B cell (primary cell): Measurements from ENCODE around the gene DIRAS3. TPM values are rescaled to one million over a fixed set of nuclear protein-coding genes. Genes with fewer than 3 reads are reported as not detected.

Experiments used
- ATAC-seq: fragments of 200-7000 bp; cut with Tn5 transposase; one replicate; pipeline ENCODE4 v1.10.0; 2021; ENCODE audit warnings: low read depth, mild to moderate bottlenecking, moderate number of reproducible peaks, moderate library complexity
- CTCF ChIA-PET: fragments of 350-600 bp; sonication (Branson Sonifier 250); formaldehyde crosslinking; loops from one replicate; lab custom pipeline; 2021; ENCODE audit warnings: antibody characterized with exemption, inconsistent platforms; lab: Charles Lee
- POLR2A ChIA-PET: fragments of 350-600 bp; sonication (Branson Sonifier 250); formaldehyde crosslinking; loops from one replicate; lab custom pipeline; 2021; ENCODE audit warnings: antibody characterized with exemption; lab: Charles Lee
- DNase-seq: peaks from one replicate; pipeline ENCODE4 v3.0.0; 2013
- H2AFZ ChIP-seq: 2 replicates; pipeline ENCODE4 v1.6.1; 2012; ENCODE audit warnings: mild to moderate bottlenecking, low read depth, low read length; ENCODE audit not compliant: insufficient read depth, poor library complexity, severe bottlenecking
- H3K27ac ChIP-seq, 2 donors: 1 replicate in 1 of 2; 2 replicates in 1 of 2; pipeline ENCODE4 v1.5.1; 2012 to 2013; ENCODE audit warnings: low read length in 2 of 2, mild to moderate bottlenecking in 2 of 2, moderate library complexity in 1 of 2
- H3K27me3 ChIP-seq, 4 experiments: fragments of 200-600 bp in 1 of 4; sonication (generic) in 1 of 4; replicated peaks in 1 of 4; 1 replicate in 2 of 4; 2 replicates in 2 of 4; pipeline versions ENCODE4 v1.6.1 to v1.7.0; 2013 to 2016; ENCODE audit warnings: low read length in 3 of 4, mild to moderate bottlenecking in 2 of 4, mixed read lengths in 1 of 4, moderate library complexity in 1 of 4; ENCODE audit not compliant: insufficient read depth in 4 of 4, control insufficient read depth in 3 of 4; ENCODE audit errors: control extremely low read depth in 1 of 4
- H3K36me3 ChIP-seq, 2 experiments: replicated peaks in 1 of 2; 1 replicate in 1 of 2; 2 replicates in 1 of 2; pipeline versions ENCODE4 v1.6.1 to v1.7.1; 2013; ENCODE audit warnings: low read length in 1 of 2; ENCODE audit not compliant: insufficient read depth in 2 of 2, control insufficient read depth in 1 of 2; ENCODE audit errors: control extremely low read depth in 1 of 2, extremely low read depth in 1 of 2
- H3K4me1 ChIP-seq, 2 donors: fragments of 200-600 bp in 1 of 2; sonication (generic) in 1 of 2; 1 replicate in 1 of 2; 2 replicates in 1 of 2; pipeline versions ENCODE4 v1.5.1 to v1.6.1; 2013 to 2017; ENCODE audit warnings: low read length in 2 of 2; ENCODE audit not compliant: control insufficient read depth in 2 of 2, insufficient read depth in 2 of 2
- H3K4me2 ChIP-seq: replicated peaks from 2 replicates; pipeline ENCODE3; 2012; ENCODE audit warnings: mild to moderate bottlenecking, low read depth, low read length; ENCODE audit not compliant: poor library complexity, severe bottlenecking
- H3K4me3 ChIP-seq, 5 experiments: fragments of 200-600 bp in 1 of 5; sonication (generic) in 1 of 5; 1 replicate in 3 of 5; 2 replicates in 2 of 5; pipeline versions ENCODE4 v1.5.1 to v1.7.0; 2011 to 2016; ENCODE audit warnings: low read length in 4 of 5, mild to moderate bottlenecking in 4 of 5, low read depth in 2 of 5, control low read depth in 1 of 5, moderate library complexity in 1 of 5; ENCODE audit not compliant: insufficient read depth in 1 of 5; ENCODE audit errors: control extremely low read depth in 1 of 5, extremely low read depth in 1 of 5
- H3K79me2 ChIP-seq: fragments of 200-600 bp; sonication (generic); one replicate; pipeline ENCODE4 v1.6.0; 2016; ENCODE audit warnings: low read length; ENCODE audit not compliant: control insufficient read depth, insufficient read depth
- H3K9ac ChIP-seq: fragments of 200-600 bp; sonication (generic); 2 replicates; pipeline ENCODE4 v1.6.1; 2017; ENCODE audit warnings: mild to moderate bottlenecking, low read length, moderate library complexity
- H3K9me3 ChIP-seq, 3 donors: one replicate each; pipeline versions ENCODE4 v1.6.1 to v1.7.1; 2013; ENCODE audit warnings: low read length in 2 of 3; ENCODE audit not compliant: control insufficient read depth in 2 of 3, insufficient read depth in 1 of 3; ENCODE audit errors: control extremely low read depth in 1 of 3
- H4K20me1 ChIP-seq: 2 replicates; pipeline ENCODE4 v1.6.0; 2012; ENCODE audit warnings: mild to moderate bottlenecking, low read length; ENCODE audit not compliant: insufficient read depth, control insufficient read depth, poor library complexity, severe bottlenecking
- H3K27ac Mint-ChIP-seq: one replicate; pipeline ENCODE4 v1.8.0; 2021; ENCODE audit warnings: mixed read lengths
- H3K27me3 Mint-ChIP-seq: one replicate; pipeline ENCODE4 v1.8.0; 2021; ENCODE audit warnings: mixed read lengths
- H3K4me1 Mint-ChIP-seq: one replicate; pipeline ENCODE4 v1.8.0; 2021; ENCODE audit warnings: mixed read lengths
- H3K4me3 Mint-ChIP-seq: one replicate; pipeline ENCODE4 v1.8.0; 2021; ENCODE audit warnings: mixed read lengths
- H3K9me3 Mint-ChIP-seq: one replicate; pipeline ENCODE4 v1.8.0; 2022; ENCODE audit warnings: mixed read lengths; ENCODE audit not compliant: insufficient read depth
- EZH2 ChIP-seq: IDR thresholded peaks from 2 replicates; pipeline ENCODE4 v1.6.1; 2012; ENCODE audit warnings: borderline replicate concordance, low read depth, mild to moderate bottlenecking, moderate library complexity, low read length; ENCODE audit not compliant: insufficient read depth, poor library complexity, severe bottlenecking
- WGBS: methylation state at CpG from one replicate; pipeline ENCODE4 v1.1.5; 2013; ENCODE audit warnings: missing lambda C conversion rate; ENCODE audit not compliant: insufficient coverage; 5-methylcytosine and 5-hydroxymethylcytosine counted together
- intact Hi-C: fragments of 100-400 bp; cut with micrococcal nuclease; formaldehyde crosslinking; loops from one replicate; pipeline ENCODE4 v1.10.0; 2022
- polyA plus RNA-seq: library from polyadenylated mRNA; depleted of rRNA; stranded (reverse); fragments of >200 nt; gene quantifications from 2 replicates; pipeline ENCODE4 v1.2.3, GENCODE V29; 2012
- total RNA-seq, 2 donors: library from RNA; stranded (reverse); fragments of 120-200 nt in 1 of 2; gene quantifications; 1 replicate in 1 of 2; 2 replicates in 1 of 2; pipeline versions ENCODE4 v1.2.3 to v1.2.4, GENCODE V29; 2013 to 2022
- TF ChIP-seq, protein P1 (sequence below): fragments of 200-600 bp; IDR thresholded peaks from one replicate; pipeline ENCODE4 v1.8.0; 2022; ENCODE audit warnings: antibody characterized with exemption, mild to moderate bottlenecking

Gene DIRAS3
- total and polyA plus RNA-seq, 2 donors (not counting 1 experiment from before 2014, with no cell fraction given) = not detected

GRCh38 chr1:68081775-68082283 lies 31.4 kb upstream of the DIRAS3 start:
- Histone ChIP-seq H3K9ac (no peak overlapping the region), H3K4me1 (no peaks in the 10 kb centered on the region), H3K4me2 (no peak overlapping the region), H3K9me3 (peaks cover 0 to 5% (median 0%) of the 10 kb centered on the region in 3 donors), H3K4me3 (no peak overlapping the region), H3K27ac (no peak overlapping the region), H3K36me3 (no peaks in the 10 kb centered on the region), H2AFZ (no peak overlapping the region), H4K20me1 (no peaks in the 10 kb centered on the region), H3K79me2 (no peaks in the 10 kb centered on the region), H3K27me3 (peaks cover 0 to 6% (median 1%) of the 10 kb centered on the region in 4 experiments)
- Mint-ChIP-seq H3K4me1 (no peaks in the 10 kb centered on the region), H3K9me3 (no peaks in the 10 kb centered on the region), H3K4me3 (no peak overlapping the region), H3K27ac (no peak overlapping the region), H3K27me3 (peaks cover 8% of the 10 kb centered on the region)
- TF ChIP-seq, protein P1, sequence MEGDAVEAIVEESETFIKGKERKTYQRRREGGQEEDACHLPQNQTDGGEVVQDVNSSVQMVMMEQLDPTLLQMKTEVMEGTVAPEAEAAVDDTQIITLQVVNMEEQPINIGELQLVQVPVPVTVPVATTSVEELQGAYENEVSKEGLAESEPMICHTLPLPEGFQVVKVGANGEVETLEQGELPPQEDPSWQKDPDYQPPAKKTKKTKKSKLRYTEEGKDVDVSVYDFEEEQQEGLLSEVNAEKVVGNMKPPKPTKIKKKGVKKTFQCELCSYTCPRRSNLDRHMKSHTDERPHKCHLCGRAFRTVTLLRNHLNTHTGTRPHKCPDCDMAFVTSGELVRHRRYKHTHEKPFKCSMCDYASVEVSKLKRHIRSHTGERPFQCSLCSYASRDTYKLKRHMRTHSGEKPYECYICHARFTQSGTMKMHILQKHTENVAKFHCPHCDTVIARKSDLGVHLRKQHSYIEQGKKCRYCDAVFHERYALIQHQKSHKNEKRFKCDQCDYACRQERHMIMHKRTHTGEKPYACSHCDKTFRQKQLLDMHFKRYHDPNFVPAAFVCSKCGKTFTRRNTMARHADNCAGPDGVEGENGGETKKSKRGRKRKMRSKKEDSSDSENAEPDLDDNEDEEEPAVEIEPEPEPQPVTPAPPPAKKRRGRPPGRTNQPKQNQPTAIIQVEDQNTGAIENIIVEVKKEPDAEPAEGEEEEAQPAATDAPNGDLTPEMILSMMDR = no peak
- TF ChIP-seq EZH2 = no peak
- ATAC-seq (no peak), DNase-seq (no peak)
- intact Hi-C loops = no loop called here
- CTCF ChIA-PET = no interaction called here
- POLR2A ChIA-PET = no interaction called here

GRCh38 chr1:68078647-68079046 lies 28.2 kb upstream of the DIRAS3 start:
- Histone ChIP-seq H3K9ac (no peak overlapping the region), H2AFZ (no peak overlapping the region), H3K27ac (no peak overlapping the region), H3K79me2 (no peaks in the 10 kb centered on the region), H3K27me3 (peaks cover 0 to 6% (median 0%) of the 10 kb centered on the region in 4 experiments), H4K20me1 (no peaks in the 10 kb centered on the region), H3K36me3 (no peaks in the 10 kb centered on the region), H3K4me1 (no peaks in the 10 kb centered on the region), H3K9me3 (peaks cover 0 to 5% (median 0%) of the 10 kb centered on the region in 3 donors), H3K4me2 (no peak overlapping the region), H3K4me3 (no peak overlapping the region)
- Mint-ChIP-seq H3K9me3 (peaks cover 7% of the 10 kb centered on the region), H3K27me3 (peaks cover 8% of the 10 kb centered on the region), H3K27ac (no peak overlapping the region), H3K4me3 (no peak overlapping the region), H3K4me1 (no peaks in the 10 kb centered on the region)
- no peak for DNase-seq
- CTCF ChIA-PET = no interaction called here
- TF ChIP-seq, protein P1 = no peak
- no peak for TF ChIP-seq EZH2
- POLR2A ChIA-PET = no interaction called here
- no peak for ATAC-seq
- intact Hi-C loops = no loop called here
- 33% methylated on average over 1 of the region's 2 CpGs for WGBS
